ENCODE data around the gene OVCH2.

OVCH2 gene

GRCh38 chr11:7694235-7694634 lies 12.0 kb downstream of the OVCH2 start:
- TF ChIP-seq SIN3A (IDR thresholded peaks at IDR 0.05; ENCODE audit: borderline replicate concordance, insufficient read depth, low read length) (no peak), FOXP2 (optimal IDR thresholded peaks at IDR 0.05; ENCODE audit: borderline replicate concordance, extremely low read depth, extremely low read length, insufficient read depth) (no peak), REST (IDR thresholded peaks at IDR 0.05; ENCODE audit: insufficient read depth in 1 of 2, low read depth in 2 of 2, low read length in 2 of 2) (no peak), TAF1 (IDR thresholded peaks at IDR 0.05; ENCODE audit: borderline replicate concordance, insufficient read depth, low read length) (no peak), POLR2AphosphoS5 (IDR thresholded peaks at IDR 0.05; ENCODE audit: low read depth, low read length) (no peak)

- no peak for TF ChIP-seq POLR2AphosphoS5 (IDR thresholded peaks at IDR 0.05; ENCODE audit: low read depth, low read length)
- TF ChIP-seq TAF1 (IDR thresholded peaks at IDR 0.05; ENCODE audit: borderline replicate concordance, insufficient read depth, low read length): no peak
- TF ChIP-seq REST (IDR thresholded peaks at IDR 0.05; ENCODE audit: insufficient read depth in 1 of 2, low read depth in 2 of 2, low read length in 2 of 2): no peak
- TF ChIP-seq FOXP2 (optimal IDR thresholded peaks at IDR 0.05; ENCODE audit: borderline replicate concordance, extremely low read depth, extremely low read length, insufficient read depth): no peak
These were observed 13.9 kb downstream of the OVCH2 start for GRCh38 chr11:7692426-7692825.

GRCh38 chr11:7691759-7692350 lies 14.4 kb downstream of the OVCH2 start:
- no peak for TF ChIP-seq REST (IDR thresholded peaks at IDR 0.05; ENCODE audit: insufficient read depth in 1 of 2, low read depth in 2 of 2, low read length in 2 of 2)
- no peak for TF ChIP-seq TAF1 (IDR thresholded peaks at IDR 0.05; ENCODE audit: borderline replicate concordance, insufficient read depth, low read length)
- TF ChIP-seq POLR2AphosphoS5 (IDR thresholded peaks at IDR 0.05; ENCODE audit: low read depth, low read length): no peak
- no peak for TF ChIP-seq SIN3A (IDR thresholded peaks at IDR 0.05; ENCODE audit: borderline replicate concordance, insufficient read depth, low read length)
- no peak for TF ChIP-seq FOXP2 (optimal IDR thresholded peaks at IDR 0.05; ENCODE audit: borderline replicate concordance, extremely low read depth, extremely low read length, insufficient read depth)

GRCh38 chr11:7690648-7691047 lies 15.6 kb downstream of the OVCH2 start:
- no peak for TF ChIP-seq REST (IDR thresholded peaks at IDR 0.05; ENCODE audit: insufficient read depth in 1 of 2, low read depth in 2 of 2, low read length in 2 of 2)
- no peak for TF ChIP-seq FOXP2 (optimal IDR thresholded peaks at IDR 0.05; ENCODE audit: borderline replicate concordance, extremely low read depth, extremely low read length, insufficient read depth)
- TF ChIP-seq TAF1 (IDR thresholded peaks at IDR 0.05; ENCODE audit: borderline replicate concordance, insufficient read depth, low read length): no peak
- no peak for TF ChIP-seq POLR2AphosphoS5 (IDR thresholded peaks at IDR 0.05; ENCODE audit: low read depth, low read length)
- TF ChIP-seq SIN3A (IDR thresholded peaks at IDR 0.05; ENCODE audit: borderline replicate concordance, insufficient read depth, low read length): no peak

GRCh38 chr11:7689239-7689638 lies 17.0 kb downstream of the OVCH2 start:
- TF ChIP-seq REST (IDR thresholded peaks at IDR 0.05; ENCODE audit: insufficient read depth in 1 of 2, low read depth in 2 of 2, low read length in 2 of 2) (no peak), TAF1 (IDR thresholded peaks at IDR 0.05; ENCODE audit: borderline replicate concordance, insufficient read depth, low read length) (no peak), POLR2AphosphoS5 (IDR thresholded peaks at IDR 0.05; ENCODE audit: low read depth, low read length) (no peak), SIN3A (IDR thresholded peaks at IDR 0.05; ENCODE audit: borderline replicate concordance, insufficient read depth, low read length) (no peak), FOXP2 (optimal IDR thresholded peaks at IDR 0.05; ENCODE audit: borderline replicate concordance, extremely low read depth, extremely low read length, insufficient read depth) (no peak)
